HepG2 (cell line): ENCODE measurements around the gene CPLX1. TPM values are rescaled to one million over a fixed set of nuclear protein-coding genes. Genes with fewer than 3 reads are reported as not detected.

ENCODE experiments used
- ATAC-seq: fragments of 200-7000 bp; cut with Tn5 transposase; 3 replicates; pipeline ENCODE4 v1.9.1; 2020; ENCODE audit warnings: mild to moderate bottlenecking, moderate library complexity
- BruUV-seq: library from RNA; stranded (reverse); fragments of 400-500 nt; replicated peaks from 2 replicates; lab custom pipeline; 2021; lab: Mats Ljungman, UMichigan
- CTCF ChIA-PET: fragments of 300-600 bp; formaldehyde crosslinking; extraction: SDS; loops from one replicate; lab custom pipeline; 2021; ENCODE audit warnings: low total read pairs, inconsistent platforms, low intra/inter-chr PET ratio; lab: Yijun Ruan, JAX
- POLR2A ChIA-PET: fragments of 350-600 bp; sonication (Branson Sonifier 250); formaldehyde crosslinking; loops from one replicate; lab custom pipeline; 2020; ENCODE audit warnings: antibody characterized with exemption, inconsistent platforms; lab: Yijun Ruan, JAX
- DNase-seq: peaks from one replicate; pipeline ENCODE4 v3.0.0-alpha.2; 2015; ENCODE audit warnings: low spot score
- FAIRE-seq: peaks from 3 replicates; lab custom pipeline; 2011; peaks lifted over from hg19 to GRCh38; lab: Jason Lieb, UNC
- H2AFZ ChIP-seq: one replicate; pipeline ENCODE4 v1.6.1; 2011; ENCODE audit warnings: low read length, inconsistent platforms
- H3K27ac ChIP-seq: fragments of 300-600 bp; 3 replicates; pipeline ENCODE4 v1.8.0; 2011; ENCODE audit warnings: mixed run types, mild to moderate bottlenecking, mixed read lengths, low read length, inconsistent platforms; ENCODE audit not compliant: insufficient read depth; ENCODE audit errors: extremely low read length
- H3K27me3 ChIP-seq, 2 experiments: fragments of 200-600 bp in 1 of 2; 2 replicates in 1 of 2; 3 replicates in 1 of 2; pipeline versions ENCODE4 v1.6.0 to v1.8.0; 2011; ENCODE audit warnings: low read length in 2 of 2, mild to moderate bottlenecking in 2 of 2, moderate library complexity in 2 of 2, inconsistent platforms in 1 of 2; ENCODE audit not compliant: insufficient read depth in 2 of 2, control insufficient read depth in 1 of 2
- H3K36me3 ChIP-seq, 2 experiments: fragments of 200-600 bp in 1 of 2; replicated peaks in 1 of 2; 2 replicates in 1 of 2; 3 replicates in 1 of 2; pipeline versions ENCODE4 v1.5.1 to v1.8.0; 2011; ENCODE audit warnings: low read length in 2 of 2, inconsistent platforms in 1 of 2; ENCODE audit not compliant: insufficient read depth in 2 of 2, control insufficient read depth in 1 of 2
- H3K4me1 ChIP-seq: 2 replicates; pipeline ENCODE4 v1.5.1; 2012; ENCODE audit warnings: low read length, inconsistent platforms; ENCODE audit not compliant: insufficient read depth
- H3K4me2 ChIP-seq: 2 replicates; pipeline ENCODE4 v1.6.0; 2011; ENCODE audit warnings: low read depth, low read length, inconsistent platforms
- H3K4me3 ChIP-seq, 3 experiments: fragments of 200-600 bp in 1 of 3; sonication (generic), shearing (Covaris generic) in 1 of 3; replicated peaks in 1 of 3; 2 replicates each; pipeline ENCODE4 v1.5.1; 2011 to 2016; ENCODE audit warnings: low read length in 3 of 3, inconsistent platforms in 2 of 3, low read depth in 2 of 3, mild to moderate bottlenecking in 2 of 3, control low read depth in 1 of 3, mixed read lengths in 1 of 3; ENCODE audit not compliant: insufficient read depth in 1 of 3
- H3K79me2 ChIP-seq: one replicate; pipeline ENCODE4 v1.6.1; 2011; ENCODE audit warnings: low read length, inconsistent platforms; ENCODE audit not compliant: insufficient read depth
- H3K9ac ChIP-seq: 2 replicates; pipeline ENCODE4 v1.6.0; 2011; ENCODE audit warnings: mild to moderate bottlenecking, low read depth, low read length, inconsistent platforms; ENCODE audit not compliant: insufficient read depth
- H3K9me3 ChIP-seq: 2 replicates; pipeline ENCODE4 v1.5.1; 2012; ENCODE audit warnings: mild to moderate bottlenecking, low read length
- H4K20me1 ChIP-seq: 2 replicates; pipeline ENCODE4 v1.6.0; 2011; ENCODE audit warnings: inconsistent platforms, mild to moderate bottlenecking, low read length, moderate library complexity; ENCODE audit not compliant: insufficient read depth
- BCL6 ChIP-seq: IDR thresholded peaks from 2 replicates; pipeline ENCODE4 v1.6.1; 2016; ENCODE audit warnings: missing genetic modification reagents, missing compliant biosample characterization
- FOXC1 ChIP-seq: sonication (generic); formaldehyde crosslinking; IDR thresholded peaks from 2 replicates; pipeline ENCODE4 v1.8.0; 2022; ENCODE audit warnings: mild to moderate bottlenecking, missing genetic modification reagents, borderline replicate concordance
- NCOR1 ChIP-seq: fragments of 200-600 bp; sonication (generic); IDR thresholded peaks from 2 replicates; pipeline ENCODE4 v1.7.0; 2017; ENCODE audit warnings: antibody characterized with exemption, low read length, borderline replicate concordance
- NKX3-1 ChIP-seq: sonication (generic); formaldehyde crosslinking; IDR thresholded peaks from 2 replicates; pipeline ENCODE4 v1.5.0; 2020; ENCODE audit warnings: missing genetic modification reagents
- SMAD3 ChIP-seq: sonication (generic); formaldehyde crosslinking; IDR thresholded peaks from 2 replicates; pipeline ENCODE4 v1.4.0; 2020; ENCODE audit warnings: missing genetic modification reagents
- SPEN ChIP-seq: sonication (generic); formaldehyde crosslinking; IDR thresholded peaks from 2 replicates; pipeline ENCODE4 v1.5.1; 2020; ENCODE audit warnings: low read depth, mild to moderate bottlenecking, missing genetic modification reagents
- TCF7L2 ChIP-seq: IDR thresholded peaks from 2 replicates; pipeline ENCODE4 v1.6.1; 2011; ENCODE audit warnings: mild to moderate bottlenecking, low read depth, low read length, moderate library complexity
- TEAD3 ChIP-seq: optimal IDR thresholded peaks from 2 replicates; pipeline ENCODE3; 2016; ENCODE audit warnings: borderline replicate concordance
- TOE1 ChIP-seq: sonication (generic); formaldehyde crosslinking; IDR thresholded peaks from 2 replicates; pipeline ENCODE4 v1.4.0; 2020; ENCODE audit warnings: mild to moderate bottlenecking, missing genetic modification reagents
- ZBTB1 ChIP-seq: sonication (generic); formaldehyde crosslinking; IDR thresholded peaks from 2 replicates; pipeline ENCODE4 v1.4.0; 2020; ENCODE audit warnings: missing genetic modification reagents, borderline replicate concordance
- ZBTB3 ChIP-seq: sonication (generic); formaldehyde crosslinking; IDR thresholded peaks from 2 replicates; pipeline ENCODE4 v1.4.0; 2020; ENCODE audit warnings: low read depth, mild to moderate bottlenecking, moderate library complexity, missing genetic modification reagents, borderline replicate concordance
- ZFP82 ChIP-seq: sonication (generic); formaldehyde crosslinking; IDR thresholded peaks from 2 replicates; pipeline ENCODE4 v1.5.1; 2020; ENCODE audit warnings: mild to moderate bottlenecking, missing genetic modification reagents, borderline replicate concordance
- ZMYM3 ChIP-seq: sonication (generic); formaldehyde crosslinking; IDR thresholded peaks from 2 replicates; pipeline ENCODE4 v1.5.1; 2020; ENCODE audit warnings: mild to moderate bottlenecking, missing genetic modification reagents
- ZNF773 ChIP-seq: sonication (generic); formaldehyde crosslinking; IDR thresholded peaks from 2 replicates; pipeline ENCODE4 v1.4.0; 2020; ENCODE audit warnings: missing genetic modification reagents, borderline replicate concordance
- ZNF841 ChIP-seq: sonication (generic); formaldehyde crosslinking; IDR thresholded peaks from 2 replicates; pipeline ENCODE4 v1.8.1; 2023; ENCODE audit warnings: missing genetic modification reagents, borderline replicate concordance
- whole genome bisulfite sequencing: methylation state at CpG from one replicate; pipeline ENCODE4 v1.1.6; 2017; ENCODE audit warnings: low lambda C conversion rate; 5-methylcytosine and 5-hydroxymethylcytosine counted together
- in situ Hi-C: cut with HindIII; loops from 2 replicates; pipeline ENCODE4 v1.10.0; 2017; ENCODE audit warnings: low pct_unique_long_range_greater_than_20kb; ENCODE audit not compliant: extremely low pct_ligation_motif_present
- intact Hi-C: fragments of 100-400 bp; cut with micrococcal nuclease; formaldehyde crosslinking; loops from one replicate; pipeline ENCODE4 v1.10.0; 2022; ENCODE audit not compliant: unreplicated experiment
- polyA plus RNA-seq, 8 experiments: library from polyadenylated mRNA; depleted of rRNA in 3 of 8; stranded (reverse) in 7 of 8; unstranded in 1 of 8; fragments of >200 nt; fragmentation: Illumina TruSeq in 4 of 8; extraction: Trizol in 4 of 8; gene quantifications; 2 replicates each; pipeline versions ENCODE4 v1.2.1 to v1.2.3, GENCODE V29; 2011 to 2016; ENCODE audit warnings: low read depth in 4 of 8, missing spikeins in 1 of 8, mixed read lengths in 1 of 8; ENCODE audit not compliant: insufficient read depth in 1 of 8
- total RNA-seq, 5 experiments: library from RNA; depleted of rRNA; stranded (reverse); fragments of >200 nt; fragmentation: Illumina TruSeq; extraction: Trizol; gene quantifications; 2 replicates each; pipeline ENCODE4 v1.2.3, GENCODE V29; 2016; ENCODE audit warnings: low read depth in 1 of 5
- TF ChIP-seq, protein P1 (sequence below): sonication (generic); formaldehyde crosslinking; IDR thresholded peaks from 2 replicates; pipeline ENCODE4 v1.9.0; 2021; ENCODE audit warnings: missing genetic modification reagents, borderline replicate concordance
- TF ChIP-seq, protein P2 (sequence below): sonication (generic); formaldehyde crosslinking; IDR thresholded peaks from 2 replicates; pipeline ENCODE4 v1.4.0; 2020; ENCODE audit warnings: missing genetic modification reagents

The CPLX1 gene
- total and polyA plus RNA-seq, 2 of the 13 experiments (the other 11 are each of a cell fraction or from before 2014, with no cell fraction given): 0.18 TPM

DNA sequence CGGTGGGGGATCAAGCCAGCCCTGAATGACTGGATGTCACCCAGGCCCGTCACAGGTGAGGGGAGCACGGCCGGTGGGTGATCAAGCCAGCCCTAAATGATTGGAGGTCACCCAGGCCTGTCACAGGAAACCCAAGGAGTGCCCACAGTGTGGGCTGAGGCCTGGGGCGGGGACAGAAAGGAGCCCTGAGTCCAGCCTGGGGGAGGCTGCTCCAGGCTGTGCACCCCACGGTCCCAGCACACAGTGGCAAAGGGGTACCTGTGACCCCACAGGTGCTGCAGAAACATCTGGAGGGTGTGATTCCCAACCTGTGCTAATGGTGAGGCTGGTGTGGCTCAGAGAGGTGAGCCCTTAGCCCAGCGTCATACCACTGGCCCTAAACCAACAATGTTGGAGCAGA, 6.2 kb upstream of the CPLX1 start:
- Histone ChIP-seq H3K36me3 (no peaks in the 10 kb centered on the region), H4K20me1 (peaks cover 7% of the 10 kb centered on the region; the same call in 1 of the 2 replicates), H3K79me2 (no peaks in the 10 kb centered on the region), H3K9me3 (no peaks in the 10 kb centered on the region; the same call in 1 of the 2 replicates), H3K4me1 (peaks cover 23% of the 10 kb centered on the region), H3K4me3 (no peak overlapping the region), H3K9ac (no peak overlapping the region), H3K27me3 (peaks cover 38 to 86% of the 10 kb centered on the region in 2 experiments), H2AFZ (no peak overlapping the region), H3K4me2 (no peak overlapping the region), H3K27ac (no peak overlapping the region)
- BruUV-seq: no TSS peak
- ATAC-seq: no peak
- 41% methylated on average over 3 of the region's 7 CpGs for WGBS
- CTCF ChIA-PET: no interaction called here
- in situ Hi-C loops (no loop called here), intact Hi-C loops (no loop called here)
- FAIRE-seq: no peak
- no peak for DNase-seq
- TF ChIP-seq, protein P1, sequence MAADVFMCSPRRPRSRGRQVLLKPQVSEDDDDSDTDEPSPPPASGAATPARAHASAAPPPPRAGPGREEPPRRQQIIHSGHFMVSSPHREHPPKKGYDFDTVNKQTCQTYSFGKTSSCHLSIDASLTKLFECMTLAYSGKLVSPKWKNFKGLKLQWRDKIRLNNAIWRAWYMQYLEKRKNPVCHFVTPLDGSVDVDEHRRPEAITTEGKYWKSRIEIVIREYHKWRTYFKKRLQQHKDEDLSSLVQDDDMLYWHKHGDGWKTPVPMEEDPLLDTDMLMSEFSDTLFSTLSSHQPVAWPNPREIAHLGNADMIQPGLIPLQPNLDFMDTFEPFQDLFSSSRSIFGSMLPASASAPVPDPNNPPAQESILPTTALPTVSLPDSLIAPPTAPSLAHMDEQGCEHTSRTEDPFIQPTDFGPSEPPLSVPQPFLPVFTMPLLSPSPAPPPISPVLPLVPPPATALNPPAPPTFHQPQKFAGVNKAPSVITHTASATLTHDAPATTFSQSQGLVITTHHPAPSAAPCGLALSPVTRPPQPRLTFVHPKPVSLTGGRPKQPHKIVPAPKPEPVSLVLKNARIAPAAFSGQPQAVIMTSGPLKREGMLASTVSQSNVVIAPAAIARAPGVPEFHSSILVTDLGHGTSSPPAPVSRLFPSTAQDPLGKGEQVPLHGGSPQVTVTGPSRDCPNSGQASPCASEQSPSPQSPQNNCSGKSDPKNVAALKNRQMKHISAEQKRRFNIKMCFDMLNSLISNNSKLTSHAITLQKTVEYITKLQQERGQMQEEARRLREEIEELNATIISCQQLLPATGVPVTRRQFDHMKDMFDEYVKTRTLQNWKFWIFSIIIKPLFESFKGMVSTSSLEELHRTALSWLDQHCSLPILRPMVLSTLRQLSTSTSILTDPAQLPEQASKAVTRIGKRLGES (CRISPR knock-in tag): no peak
- POLR2A ChIA-PET: no interaction called here

DNA sequence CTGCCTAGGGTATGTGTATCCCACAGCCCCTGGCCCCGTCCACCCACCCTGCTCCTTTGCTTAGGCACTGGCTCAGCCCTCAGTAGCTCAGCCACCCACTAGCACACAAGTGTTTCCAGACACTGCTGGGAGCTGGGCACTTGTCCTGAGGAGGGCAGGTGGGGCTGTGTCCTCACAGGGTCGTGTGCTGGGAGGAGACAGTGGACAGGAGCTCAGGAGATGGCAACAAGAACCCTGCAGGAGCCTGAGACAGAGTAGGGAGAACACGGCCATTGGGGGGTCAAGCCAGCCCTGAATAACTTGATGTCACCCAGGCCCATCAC, 5.5 kb upstream of the CPLX1 start:
- BruUV-seq: no TSS peak
- no peak overlapping the region for H2AFZ ChIP-seq
- no peak overlapping the region for H3K9ac ChIP-seq
- no peaks in the 10 kb centered on the region for H3K36me3 ChIP-seq
- WGBS: 0% methylated on average over 2 of the region's 3 CpGs
- ChIA-PET CTCF (no interaction called here), POLR2A (no interaction called here)
- peaks cover 7% of the 10 kb centered on the region; the same call in 1 of the 2 replicates for H4K20me1 ChIP-seq
- no peak overlapping the region for H3K4me3 ChIP-seq
- FAIRE-seq (no peak), ATAC-seq (no peak), DNase-seq (no peak)
- in situ Hi-C loops (no loop called here), intact Hi-C loops (no loop called here)
- H3K4me1 ChIP-seq: peaks cover 19% of the 10 kb centered on the region
- H3K27ac ChIP-seq: no peak overlapping the region
- H3K79me2 ChIP-seq: no peaks in the 10 kb centered on the region
- no peak overlapping the region for H3K4me2 ChIP-seq
- peaks cover 38 to 90% of the 10 kb centered on the region in 2 experiments for H3K27me3 ChIP-seq
- no peaks in the 10 kb centered on the region for H3K9me3 ChIP-seq
- TF ChIP-seq FOXC1 (CRISPR knock-in tag) (no peak), TCF7L2 (no peak), NKX3-1 (CRISPR knock-in tag) (no peak), TEAD3 (no peak), TOE1 (CRISPR knock-in tag) (no peak), BCL6 (CRISPR knock-in tag) (no peak), SPEN (CRISPR knock-in tag) (no peak), ZBTB3 (no peak), ZBTB1 (CRISPR knock-in tag) (no peak), SMAD3 (CRISPR knock-in tag) (no peak), ZNF773 (CRISPR knock-in tag) (no peak), ZMYM3 (no peak), ZNF841 (CRISPR knock-in tag) (no peak), ZFP82 (no peak), NCOR1 (no peak)
- TF ChIP-seq, protein P2, sequence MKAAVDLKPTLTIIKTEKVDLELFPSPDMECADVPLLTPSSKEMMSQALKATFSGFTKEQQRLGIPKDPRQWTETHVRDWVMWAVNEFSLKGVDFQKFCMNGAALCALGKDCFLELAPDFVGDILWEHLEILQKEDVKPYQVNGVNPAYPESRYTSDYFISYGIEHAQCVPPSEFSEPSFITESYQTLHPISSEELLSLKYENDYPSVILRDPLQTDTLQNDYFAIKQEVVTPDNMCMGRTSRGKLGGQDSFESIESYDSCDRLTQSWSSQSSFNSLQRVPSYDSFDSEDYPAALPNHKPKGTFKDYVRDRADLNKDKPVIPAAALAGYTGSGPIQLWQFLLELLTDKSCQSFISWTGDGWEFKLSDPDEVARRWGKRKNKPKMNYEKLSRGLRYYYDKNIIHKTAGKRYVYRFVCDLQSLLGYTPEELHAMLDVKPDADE (CRISPR knock-in tag): no peak
